ENCODE measurements around the gene SLC12A3. TPM values are rescaled to one million over a fixed set of nuclear protein-coding genes. Genes with fewer than 3 reads are reported as not detected.

Gene SLC12A3
- total and polyA plus RNA-seq, 2 of the 8 experiments (the other 6 are each of a cell fraction or from before 2014, with no cell fraction given) = not detected

DNA sequence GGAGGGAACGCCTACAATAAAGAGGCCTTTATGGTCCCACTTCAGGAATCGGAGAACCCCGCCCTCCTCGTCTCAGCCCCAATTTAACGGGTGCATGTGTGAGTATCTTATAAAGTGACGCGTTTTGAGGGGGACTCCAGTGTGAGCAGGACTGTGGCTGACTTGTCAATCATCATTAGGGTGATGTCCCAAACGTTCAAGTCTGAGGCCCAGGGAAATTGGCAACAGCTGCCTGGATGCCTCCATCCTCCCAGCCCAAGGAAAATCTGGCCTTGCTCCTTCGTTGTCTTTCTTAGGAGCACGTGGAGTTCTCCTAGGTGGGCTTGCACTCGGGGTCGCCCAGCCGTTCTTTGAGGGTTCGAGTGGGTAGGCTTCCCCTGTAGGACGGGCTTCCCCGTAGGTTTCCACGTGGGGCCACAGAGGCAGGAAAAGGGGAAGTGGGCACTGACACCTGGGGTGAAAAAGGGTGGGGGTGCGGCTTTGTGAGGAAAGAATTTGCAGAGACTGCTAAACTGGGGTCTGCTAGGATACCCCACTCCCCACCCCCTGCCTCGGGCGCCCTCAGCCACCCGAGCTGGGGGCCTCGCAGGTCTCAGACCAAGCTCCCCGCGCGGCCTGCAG is 66.4 kb downstream of the SLC12A3 start:
- ChIA-PET CTCF (ENCODE audit: partially characterized antibody) (interaction anchor here (1.0 to 6.7 kb wide), 7 partner anchors 11 to 83 kb away, joined by 3 to 32 read pairs (median 4); no protein-coding TSS in a partner anchor), POLR2A (ENCODE audit: partially characterized antibody) (interaction anchor here (0.6 to 11.4 kb wide), 32 partner anchors 8 to 384 kb away, joined by 3 to 125 read pairs (median 4); partner anchors contain the start of genes MT1E and SLC12A3)
- H3K14ac ChIP-seq (ENCODE audit: insufficient read length) = no peak overlapping the region
- peak overlapping the region; percentile 95 for H2BK12ac ChIP-seq (ENCODE audit: low read depth, low read length)
- peak overlapping the region; percentile 53 for H4K5ac ChIP-seq (ENCODE audit: insufficient read length, low read depth, low read length)
- H2AFZ ChIP-seq (ENCODE audit: low read length) = no peak overlapping the region
- peak overlapping the region; percentile 36 for H3K4ac ChIP-seq (replicated peaks; ENCODE audit: insufficient read length, low read depth, low read length)
- DNase-seq (ENCODE audit: low read depth in 1 of 2, low spot score in 2 of 2) = peak in 1 of 2 experiments; percentile 51
- no peaks in the 10 kb centered on the region for H3K9me3 ChIP-seq (ENCODE audit: insufficient read depth in 2 of 2, low read depth in 1 of 2, low read length in 1 of 2)
- H3K18ac ChIP-seq (ENCODE audit: extremely low read depth, low read length) = peak overlapping the region; percentile 81; the same call in 1 of the 2 replicates
- no peaks in the 10 kb centered on the region for H3K27me3 ChIP-seq (replicated peaks in 1 of 4; ENCODE audit: control insufficient read depth in 3 of 4, extremely low read depth in 1 of 4, insufficient read depth in 3 of 4, low read length in 3 of 4)
- peak overlapping the region; percentile 97; the same call in 1 of the 2 replicates for H2AK5ac ChIP-seq (ENCODE audit: low read depth, low read length)
- no peaks in the 10 kb centered on the region for H3K79me1 ChIP-seq (ENCODE audit: low read depth, low read length)
- H2BK5ac ChIP-seq (ENCODE audit: low read depth, low read length) = peak overlapping the region; percentile 58
- H2BK20ac ChIP-seq (ENCODE audit: low read length) = peak overlapping the region; percentile 87
- H4K20me1 ChIP-seq (replicated peaks in 1 of 2; ENCODE audit: control insufficient read depth in 1 of 2, insufficient read depth in 2 of 2, low read length in 2 of 2) = peaks cover 4 to 7% of the 10 kb centered on the region in 2 experiments
- WGBS, 2 experiments (ENCODE audit: extremely low coverage in 1 of 2, insufficient coverage in 1 of 2, insufficient read length in 1 of 2, insufficient replicate concordance in 2 of 2, low coverage in 1 of 2, low lambda C conversion rate in 2 of 2, missing lambda C conversion rate in 1 of 2) = 55% methylated on average over 21 of the region's 25 CpGs; no CpG with 5 or more reads in 1 of the 2 experiments
- H3K79me2 ChIP-seq (ENCODE audit: control insufficient read depth in 1 of 2, insufficient read depth in 2 of 2, low read length in 2 of 2) = peaks cover 0 to 32% of the 10 kb centered on the region in 2 experiments; a peak in 2 of 4 replicates
- H3K27ac ChIP-seq (ENCODE audit: low read depth, low read length) = peak overlapping the region; percentile 78
- H3K23me2 ChIP-seq (ENCODE audit: low read depth, low read length) = peaks cover 5% of the 10 kb centered on the region; the same call in 1 of the 2 replicates
- H3K9ac ChIP-seq (replicated peaks in 1 of 4; ENCODE audit: extremely low read depth in 1 of 4, low read depth in 3 of 4, low read length in 3 of 4) = peak overlapping the region in 3 of 4 experiments; percentile 67 to 78 (median 72); a peak in 6 of 7 replicates
- H3K56ac ChIP-seq (replicated peaks; ENCODE audit: insufficient read length, low read depth, low read length) = no peak overlapping the region
- peaks cover 2 to 15% (median 7%) of the 10 kb centered on the region in 4 experiments; a peak in 6 of 8 replicates for H3K36me3 ChIP-seq (ENCODE audit: control insufficient read depth in 2 of 4, insufficient read depth in 4 of 4, low read length in 3 of 4)
- H3K4me2 ChIP-seq (ENCODE audit: insufficient read depth in 1 of 2, low read depth in 2 of 2, low read length in 2 of 2) = peak overlapping the region; percentile 63 to 90
- peak overlapping the region; percentile 99; the same call in 1 of the 2 replicates for H4K8ac ChIP-seq (ENCODE audit: extremely low read depth, insufficient read depth, low read length)
- peaks cover 5 to 17% (median 11%) of the 10 kb centered on the region in 4 experiments for H3K4me1 ChIP-seq (replicated peaks in 1 of 4; ENCODE audit: control insufficient read depth in 3 of 4, insufficient read depth in 4 of 4, low read length in 3 of 4)
- no peak for FAIRE-seq
- no peak overlapping the region for H2BK120ac ChIP-seq (replicated peaks; ENCODE audit: low read depth, low read length)
- H4K91ac ChIP-seq (replicated peaks; ENCODE audit: insufficient read length, low read length) = peak overlapping the region; percentile 8
- H2BK15ac ChIP-seq (ENCODE audit: low read length) = peak overlapping the region; percentile 48; the same call in 1 of the 2 replicates
- peak overlapping the region; percentile 25 to 89 (median 34); a peak in 6 of 8 replicates for H3K4me3 ChIP-seq (ENCODE audit: extremely low read depth in 1 of 4, insufficient read depth in 2 of 4, low read depth in 3 of 4, low read length in 4 of 4)
- no peak overlapping the region for H3K23ac ChIP-seq (ENCODE audit: insufficient read length)
- TF ChIP-seq, protein P1, sequence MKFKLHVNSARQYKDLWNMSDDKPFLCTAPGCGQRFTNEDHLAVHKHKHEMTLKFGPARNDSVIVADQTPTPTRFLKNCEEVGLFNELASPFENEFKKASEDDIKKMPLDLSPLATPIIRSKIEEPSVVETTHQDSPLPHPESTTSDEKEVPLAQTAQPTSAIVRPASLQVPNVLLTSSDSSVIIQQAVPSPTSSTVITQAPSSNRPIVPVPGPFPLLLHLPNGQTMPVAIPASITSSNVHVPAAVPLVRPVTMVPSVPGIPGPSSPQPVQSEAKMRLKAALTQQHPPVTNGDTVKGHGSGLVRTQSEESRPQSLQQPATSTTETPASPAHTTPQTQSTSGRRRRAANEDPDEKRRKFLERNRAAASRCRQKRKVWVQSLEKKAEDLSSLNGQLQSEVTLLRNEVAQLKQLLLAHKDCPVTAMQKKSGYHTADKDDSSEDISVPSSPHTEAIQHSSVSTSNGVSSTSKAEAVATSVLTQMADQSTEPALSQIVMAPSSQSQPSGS (IDR thresholded peaks at IDR 0.05; ENCODE audit: low read length) = peak; percentile 75; the same call in 1 of the 2 replicates
- no peak for TF ChIP-seq EP300 (IDR thresholded peaks at IDR 0.05; ENCODE audit: borderline replicate concordance in 1 of 2, low read depth in 2 of 2, low read length in 2 of 2)
- TF ChIP-seq SP4 (IDR thresholded peaks at IDR 0.05; ENCODE audit: low read length) = peak; percentile 53; the same call in 1 of the 2 replicates
- no peak for TF ChIP-seq CHD1 (IDR thresholded peaks at IDR 0.05; ENCODE audit: low read depth, low read length)
- no peak; a peak in 1 of 4 replicates for TF ChIP-seq SIN3A (conservative IDR thresholded peaks at IDR 0.05 in 1 of 2, IDR thresholded peaks at IDR 0.05 in 1 of 2; ENCODE audit: low read depth in 1 of 2, low read length in 2 of 2)
- TF ChIP-seq, protein P2, sequence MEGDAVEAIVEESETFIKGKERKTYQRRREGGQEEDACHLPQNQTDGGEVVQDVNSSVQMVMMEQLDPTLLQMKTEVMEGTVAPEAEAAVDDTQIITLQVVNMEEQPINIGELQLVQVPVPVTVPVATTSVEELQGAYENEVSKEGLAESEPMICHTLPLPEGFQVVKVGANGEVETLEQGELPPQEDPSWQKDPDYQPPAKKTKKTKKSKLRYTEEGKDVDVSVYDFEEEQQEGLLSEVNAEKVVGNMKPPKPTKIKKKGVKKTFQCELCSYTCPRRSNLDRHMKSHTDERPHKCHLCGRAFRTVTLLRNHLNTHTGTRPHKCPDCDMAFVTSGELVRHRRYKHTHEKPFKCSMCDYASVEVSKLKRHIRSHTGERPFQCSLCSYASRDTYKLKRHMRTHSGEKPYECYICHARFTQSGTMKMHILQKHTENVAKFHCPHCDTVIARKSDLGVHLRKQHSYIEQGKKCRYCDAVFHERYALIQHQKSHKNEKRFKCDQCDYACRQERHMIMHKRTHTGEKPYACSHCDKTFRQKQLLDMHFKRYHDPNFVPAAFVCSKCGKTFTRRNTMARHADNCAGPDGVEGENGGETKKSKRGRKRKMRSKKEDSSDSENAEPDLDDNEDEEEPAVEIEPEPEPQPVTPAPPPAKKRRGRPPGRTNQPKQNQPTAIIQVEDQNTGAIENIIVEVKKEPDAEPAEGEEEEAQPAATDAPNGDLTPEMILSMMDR (IDR thresholded peaks at IDR 0.05; ENCODE audit: control extremely low read depth in 1 of 3, insufficient read depth in 1 of 3, low read depth in 1 of 3, low read length in 3 of 3) = no peak

Measured in H1 (cell line).